Left forelimb (tissue), 1 donor: ENCODE results near the gene ZNF3.
"Not testable (repeated sequence)": the region's sequence is repeated elsewhere in the genome, so short reads cannot be mapped to it uniquely, and the experiment has no call there.

Experiments
- DNase-seq: peaks from one replicate; pipeline ENCODE4 v3.0.0-alpha.2; 2018; ENCODE audit warnings: low spot score

ZNF3 gene

DNA sequence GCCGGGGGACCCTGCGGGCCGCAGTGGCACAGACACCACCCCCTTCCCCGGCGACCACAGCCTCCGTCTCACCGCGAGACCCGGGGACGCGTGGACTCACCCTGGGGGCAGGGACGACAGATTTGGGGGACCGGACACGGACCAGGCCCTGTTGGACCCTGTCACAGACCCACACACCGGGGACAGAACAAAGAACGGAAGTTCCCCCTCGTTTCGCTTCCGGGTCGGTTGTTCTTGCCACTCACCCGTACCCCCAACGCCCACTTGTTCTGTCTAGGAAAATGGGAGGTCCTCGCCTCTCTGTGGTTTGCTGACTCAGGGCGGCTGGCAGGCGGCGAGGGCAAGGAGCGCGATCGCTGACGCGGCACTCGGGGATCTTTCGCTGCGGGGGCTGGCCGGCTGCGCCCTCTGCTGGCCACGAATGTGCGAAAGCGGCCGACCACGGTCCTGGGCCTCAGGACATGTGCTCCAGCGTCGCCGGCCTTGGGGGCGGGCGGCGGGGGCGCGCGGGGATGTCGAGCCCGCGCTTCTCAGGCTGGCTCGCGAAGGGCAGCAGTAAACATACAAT, at the start of gene ZNF3:
Gene ZNF3, minus strand, starts transcription at position 189 of the 568 bp plus-strand sequence. CDS start 4,366 bp downstream, outside the sequence.
- peak; percentile 98 for DNase-seq

GRCh38 chr7:100130608-100131453, 49.3 kb upstream of the ZNF3 start:
- DNase-seq = peak; percentile 88

DNA sequence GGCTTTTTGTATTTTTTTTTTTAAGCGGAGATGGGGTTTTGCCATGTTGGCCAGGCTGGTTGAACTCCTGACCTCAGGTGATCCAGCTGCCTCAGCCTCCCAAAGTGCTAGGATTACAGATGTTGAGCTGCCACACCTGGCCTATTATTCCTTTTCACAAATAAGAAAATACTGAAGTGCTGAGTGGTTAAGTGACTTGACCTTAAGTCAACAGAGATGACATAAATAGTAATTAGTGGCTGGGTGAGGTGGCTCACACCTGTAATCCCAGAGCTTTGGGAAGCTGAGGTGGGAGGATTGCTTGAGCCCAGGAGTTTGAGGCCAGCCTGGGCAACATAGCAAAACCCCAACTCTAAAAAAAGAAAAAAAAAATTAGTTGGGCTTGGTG, 48.7 kb upstream of the ZNF3 start:
- not testable (repeated sequence) for DNase-seq

- no peak for DNase-seq
These were observed 47.1 kb upstream of the ZNF3 start for GRCh38 chr7:100128637-100128963.

GRCh38 chr7:100127866-100128636, 46.5 kb upstream of the ZNF3 start:
- DNase-seq = no peak

GRCh38 chr7:100126931-100127865, 45.7 kb upstream of the ZNF3 start, which contains the start of gene MBLAC1:
TSS of gene MBLAC1 (plus strand) at chr7:100126967. CDS start at chr7:100127396, 429 bp downstream.
- DNase-seq = peak; percentile 95

- no peak for DNase-seq
These were observed 44.9 kb upstream of the ZNF3 start for GRCh38 chr7:100126239-100126930.

- DNase-seq = no peak
These were observed 43.0 kb upstream of the ZNF3 start for GRCh38 chr7:100124301-100125230.

GRCh38 chr7:100122568-100122967, 41.0 kb upstream of the ZNF3 start:
- DNase-seq = no peak

- DNase-seq = no peak
These were observed 40.5 kb upstream of the ZNF3 start for GRCh38 chr7:100122067-100122466.

- no peak for DNase-seq
These were observed 39.2 kb upstream of the ZNF3 start for GRCh38 chr7:100120733-100121036.

- DNase-seq = peak; percentile 87
These were observed 38.6 kb upstream of the ZNF3 start for GRCh38 chr7:100119970-100120732.

DNA sequence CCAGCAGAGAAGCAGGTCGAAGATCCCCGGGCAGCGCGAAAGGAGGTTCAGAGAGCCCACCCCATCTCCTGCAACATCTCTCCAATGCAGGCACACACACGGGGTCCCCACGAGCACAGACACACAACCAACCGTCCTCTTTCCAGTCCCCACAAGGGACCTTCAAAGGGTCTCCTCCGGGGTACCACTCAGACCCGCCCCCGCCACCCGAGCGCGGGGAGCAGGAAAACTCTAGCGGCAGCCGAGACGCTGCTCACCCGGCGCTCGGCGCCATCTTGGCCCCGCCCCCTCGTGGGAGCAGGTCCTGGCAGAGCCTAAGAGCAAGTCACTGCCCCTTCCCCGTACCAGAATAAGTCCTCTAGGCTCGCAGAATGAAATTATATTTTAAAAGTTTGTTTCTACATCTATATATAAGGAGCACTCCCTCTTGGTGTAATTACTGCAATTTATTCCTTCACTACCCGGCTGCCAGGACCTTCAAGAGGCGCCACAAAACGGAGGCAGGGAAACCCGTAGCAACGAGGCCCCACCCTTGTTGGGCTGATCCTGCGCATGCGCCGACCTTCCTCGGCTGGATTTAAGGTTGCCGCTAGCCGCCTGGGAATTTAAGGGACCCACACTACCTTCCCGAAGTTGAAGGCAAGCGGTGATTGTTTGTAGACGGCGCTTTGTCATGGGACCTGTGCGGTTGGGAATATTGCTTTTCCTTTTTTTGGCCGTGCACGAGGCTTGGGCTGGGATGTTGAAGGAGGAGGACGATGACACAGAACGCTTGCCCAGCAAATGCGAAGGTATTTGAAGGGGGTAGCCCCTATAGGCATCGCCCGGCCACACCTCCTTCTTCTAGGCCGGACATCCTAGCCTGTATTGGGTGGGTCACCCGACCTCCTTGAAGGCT, 37.8 kb upstream of the ZNF3 start, which contains the start of the genes CNPY4 and TAF6:
Gene CNPY4, plus strand, starts transcription at position 563 of the 898 bp plus-strand sequence. Its CDS starts 111 bp downstream, at position 674.
Gene TAF6, minus strand, starts transcription at position 287 of the 898 bp plus-strand sequence. CDS start 5,149 bp downstream, outside the sequence.
- peak; percentile 96 for DNase-seq

GRCh38 chr7:100118388-100119071, 37.0 kb upstream of the ZNF3 start:
- no peak for DNase-seq

DNA sequence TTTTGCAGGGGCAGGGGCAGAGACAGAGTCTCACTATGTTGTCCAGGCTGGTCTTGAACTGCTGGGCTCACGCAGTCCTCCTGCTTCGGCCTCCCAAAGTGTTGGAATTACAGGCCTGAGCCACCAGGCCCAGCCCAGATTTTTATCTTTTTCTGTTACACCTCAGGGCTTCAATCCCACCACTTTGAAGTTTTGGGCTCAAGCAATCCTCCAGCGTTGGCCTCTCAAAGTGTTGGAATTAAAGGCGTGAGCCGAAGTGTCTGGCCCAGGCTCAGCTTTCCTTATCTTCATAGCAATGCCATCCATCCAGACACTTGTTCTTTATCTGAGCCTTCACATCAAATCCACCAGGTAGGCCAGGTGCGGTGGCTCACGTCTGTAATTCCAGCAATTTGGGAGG, 33.5 kb upstream of the ZNF3 start:
- DNase-seq = no peak

GRCh38 chr7:100111914-100112313, 30.4 kb upstream of the ZNF3 start:
- DNase-seq = no peak

DNA sequence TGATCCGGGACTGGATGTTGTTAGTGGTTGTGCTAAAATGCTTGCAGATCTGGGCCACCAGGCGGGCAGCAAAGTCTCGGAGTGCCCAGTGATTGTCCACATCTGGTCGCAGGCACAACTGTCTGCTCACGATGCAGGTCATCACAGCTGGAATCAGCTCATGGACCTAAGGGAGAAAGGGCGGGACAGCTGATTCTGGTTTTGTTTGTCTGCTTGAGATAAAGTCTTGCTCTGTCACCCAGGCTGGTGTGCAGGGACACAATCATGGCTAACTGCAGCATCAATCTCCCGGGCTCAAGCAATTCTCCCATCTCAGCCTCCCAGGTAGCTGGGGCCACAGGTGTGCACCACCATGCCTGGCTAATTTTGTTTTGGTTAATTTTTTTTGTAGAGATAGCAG, 29.6 kb upstream of the ZNF3 start:
- DNase-seq = no peak
